Liver (tissue), 9 donors: ENCODE data around the gene DIO3. TPM values are rescaled to one million over a fixed set of nuclear protein-coding genes. Genes with fewer than 3 reads are reported as not detected.
"Not testable (repeated sequence)": the region's sequence is repeated elsewhere in the genome, so short reads cannot be mapped to it uniquely, and the experiment has no call there.

Experiments used
- DNase-seq: peaks from one replicate; pipeline ENCODE4 v3.0.0-alpha.2; 2017; ENCODE audit warnings: low spot score
- H3K27ac ChIP-seq, 2 donors: one replicate each; pipeline ENCODE4 v1.7.0; 2013; ENCODE audit warnings: inconsistent platforms in 2 of 2, low read length in 2 of 2, control low read depth in 1 of 2, low read depth in 1 of 2, mild to moderate bottlenecking in 1 of 2
- H3K27me3 ChIP-seq, 4 donors: one replicate each; pipeline versions ENCODE4 v1.6.1 to v1.7.0; 2013; ENCODE audit warnings: low read length in 3 of 4, inconsistent platforms in 1 of 4, mild to moderate bottlenecking in 1 of 4, moderate library complexity in 1 of 4; ENCODE audit not compliant: control insufficient read depth in 4 of 4, insufficient read depth in 4 of 4
- H3K36me3 ChIP-seq, 4 donors: one replicate each; pipeline versions ENCODE4 v1.6.1 to v1.7.0; 2013; ENCODE audit warnings: low read length in 3 of 4, mild to moderate bottlenecking in 3 of 4, low read depth in 1 of 4, moderate library complexity in 1 of 4; ENCODE audit not compliant: control insufficient read depth in 4 of 4, insufficient read depth in 3 of 4
- H3K4me1 ChIP-seq, 4 donors: one replicate each; pipeline versions ENCODE4 v1.6.1 to v1.7.0; 2013; ENCODE audit warnings: low read length in 3 of 4, mild to moderate bottlenecking in 3 of 4, moderate library complexity in 1 of 4; ENCODE audit not compliant: control insufficient read depth in 4 of 4, insufficient read depth in 4 of 4
- H3K4me3 ChIP-seq, 3 donors: one replicate each; pipeline versions ENCODE4 v1.6.1 to v1.7.0; 2013; ENCODE audit warnings: low read length in 3 of 3, control low read depth in 1 of 3, low read depth in 1 of 3, mild to moderate bottlenecking in 1 of 3
- H3K9ac ChIP-seq, 2 donors: one replicate each; pipeline ENCODE4 v1.7.0; 2013; ENCODE audit warnings: low read length in 2 of 2, mild to moderate bottlenecking in 2 of 2, moderate library complexity in 2 of 2, control low read depth in 1 of 2, low read depth in 1 of 2
- H3K9me3 ChIP-seq, 4 donors: one replicate each; pipeline versions ENCODE4 v1.6.1 to v1.7.0; 2013; ENCODE audit warnings: low read length in 3 of 4; ENCODE audit not compliant: control insufficient read depth in 4 of 4
- ATF3 ChIP-seq: IDR thresholded peaks from 2 replicates; pipeline ENCODE4 v1.6.1; 2016; ENCODE audit warnings: antibody characterized with exemption
- CTCF ChIP-seq: fragments of 150-350 bp; IDR thresholded peaks from 2 replicates; pipeline ENCODE4 v1.5.1; 2017; ENCODE audit warnings: improper control_type of control experiment, low read depth, low read length; ENCODE audit not compliant: missing input control
- EGR1 ChIP-seq, 2 donors: IDR thresholded peaks; 2 replicates each; pipeline ENCODE4 v1.6.1; 2016 to 2018; ENCODE audit warnings: antibody characterized with exemption in 2 of 2, low read depth in 2 of 2
- FOXA1 ChIP-seq: IDR thresholded peaks from 2 replicates; pipeline ENCODE4 v1.6.1; 2016; ENCODE audit warnings: antibody characterized with exemption
- FOXA2 ChIP-seq: IDR thresholded peaks from 2 replicates; pipeline ENCODE4 v1.6.1; 2016; ENCODE audit warnings: antibody characterized with exemption
- GABPA ChIP-seq, 2 donors: IDR thresholded peaks in 1 of 2; conservative IDR thresholded peaks in 1 of 2; 2 replicates each; pipeline ENCODE4 v1.6.1; 2016; ENCODE audit warnings: antibody characterized with exemption in 2 of 2, mild to moderate bottlenecking in 1 of 2, moderate library complexity in 1 of 2
- HNF4A ChIP-seq, 2 donors: conservative IDR thresholded peaks; 2 replicates each; pipeline ENCODE4 v1.6.1; 2016; ENCODE audit warnings: antibody characterized with exemption in 2 of 2, mild to moderate bottlenecking in 2 of 2
- HNF4G ChIP-seq: IDR thresholded peaks from 2 replicates; pipeline ENCODE4 v1.6.1; 2016; ENCODE audit warnings: antibody characterized with exemption
- JUND ChIP-seq, 2 donors: IDR thresholded peaks; 2 replicates each; pipeline ENCODE4 v1.6.1; 2016; ENCODE audit warnings: antibody characterized with exemption in 2 of 2
- MAX ChIP-seq: IDR thresholded peaks from 2 replicates; pipeline ENCODE4 v1.6.1; 2016; ENCODE audit warnings: antibody characterized with exemption
- NR2F2 ChIP-seq: IDR thresholded peaks from 2 replicates; pipeline ENCODE4 v1.6.1; 2016; ENCODE audit warnings: antibody characterized with exemption
- RAD21 ChIP-seq, 2 donors: IDR thresholded peaks; 2 replicates each; pipeline ENCODE4 v1.6.1; 2016; ENCODE audit warnings: antibody characterized with exemption in 2 of 2, mild to moderate bottlenecking in 2 of 2
- REST ChIP-seq: IDR thresholded peaks from 2 replicates; pipeline ENCODE4 v1.6.1; 2016; ENCODE audit warnings: antibody characterized with exemption, mild to moderate bottlenecking
- RXRA ChIP-seq, 2 donors: IDR thresholded peaks; 2 replicates each; pipeline ENCODE4 v1.6.1; 2017 to 2018; ENCODE audit warnings: antibody characterized with exemption in 2 of 2, mild to moderate bottlenecking in 1 of 2
- SP1 ChIP-seq: IDR thresholded peaks from 2 replicates; pipeline ENCODE4 v1.6.1; 2018; ENCODE audit warnings: antibody characterized with exemption, mild to moderate bottlenecking
- TAF1 ChIP-seq: conservative IDR thresholded peaks from 2 replicates; pipeline ENCODE4 v1.6.1; 2016; ENCODE audit warnings: antibody characterized with exemption, mild to moderate bottlenecking
- YY1 ChIP-seq: IDR thresholded peaks from 2 replicates; pipeline ENCODE4 v1.6.1; 2016; ENCODE audit warnings: antibody characterized with exemption, mild to moderate bottlenecking
- ZBTB33 ChIP-seq: IDR thresholded peaks from 2 replicates; pipeline ENCODE4 v1.6.1; 2016; ENCODE audit warnings: antibody characterized with exemption
- WGBS: extraction: QIAGEN DNeasy Blood & Tissue Kit; methylation state at CpG from one replicate; pipeline ENCODE4 v1.1.7; 2013; 5-methylcytosine and 5-hydroxymethylcytosine counted together
- polyA plus RNA-seq, 2 donors: library from polyadenylated mRNA; stranded (reverse) in 1 of 2; unstranded in 1 of 2; fragments of 200-250 nt in 1 of 2; fragments of >200 nt in 1 of 2; fragmentation: Nextera tagmentation in 1 of 2; extraction: Ambion mirVana in 1 of 2; gene quantifications; one replicate each; pipeline versions ENCODE4 v1.2.1 to v1.2.3, GENCODE V29; 2013 to 2015
- total RNA-seq, 2 donors: library from RNA; depleted of rRNA; stranded (reverse); fragments of >200 nt; gene quantifications; one replicate each; pipeline ENCODE4 v1.2.3, GENCODE V29; 2014
- donor health status: healthy.
- donor health status: healthy.
- donor health status: healthy.
- donor health status: healthy.
- donor health status: healthy.

Gene DIO3
- total and polyA plus RNA-seq, 4 donors = 0.17 to 9.3 (median 0.51) TPM; not detected in 1

GRCh38 chr14:101571004-101571403 is 9.7 kb downstream of the DIO3 start:
- Histone ChIP-seq H3K4me1 (no peaks in the 10 kb centered on the region), H3K4me3 (no peak overlapping the region), H3K27me3 (peaks cover 0 to 7% (median 4%) of the 10 kb centered on the region in 4 donors), H3K9ac (no peak overlapping the region), H3K36me3 (no peaks in the 10 kb centered on the region), H3K27ac (no peak overlapping the region), H3K9me3 (no peaks in the 10 kb centered on the region)
- TF ChIP-seq RAD21 (IDR thresholded peaks at IDR 0.05) (no peak), JUND (IDR thresholded peaks at IDR 0.05) (no peak), ATF3 (no peak), GABPA (IDR thresholded peaks at IDR 0.05 in 1 of 2, conservative IDR thresholded peaks at IDR 0.05 in 1 of 2) (no peak), MAX (no peak), FOXA1 (no peak), YY1 (no peak), TAF1 (no peak), SP1 (no peak), CTCF (no peak), RXRA (IDR thresholded peaks at IDR 0.05) (no peak), HNF4G (no peak), NR2F2 (no peak), REST (no peak), HNF4A (conservative IDR thresholded peaks at IDR 0.05) (no peak), FOXA2 (no peak), EGR1 (IDR thresholded peaks at IDR 0.05; ENCODE audit: low read depth in 2 of 2) (no peak), ZBTB33 (no peak)
- WGBS = 76% methylated on average over 5 of the region's 5 CpGs
- DNase-seq = no peak

- H3K9me3 ChIP-seq, H3K27me3 ChIP-seq, H3K36me3 ChIP-seq, H3K27ac ChIP-seq, DNase-seq, H3K4me1 ChIP-seq, H3K4me3 ChIP-seq, H3K9ac ChIP-seq: not testable (repeated sequence)
- WGBS = 88% methylated on average over 6 of the region's 6 CpGs
Measured at GRCh38 chr14:101572526-101572925, 11.2 kb downstream of the DIO3 start.
